Common myeloid progenitor, CD34-positive (primary cell): Measurements from ENCODE around the gene HES6.
"Not testable (repeated sequence)": the region's sequence is repeated elsewhere in the genome, so short reads cannot be mapped to it uniquely, and the experiment has no call there.

Source experiments
- CTCF ChIA-PET: fragments of 350-600 bp; sonication (Branson Sonifier 250); formaldehyde crosslinking; loops from one replicate; lab custom pipeline; 2021; ENCODE audit warnings: antibody characterized with exemption; lab: Charles Lee
- POLR2A ChIA-PET: fragments of 350-600 bp; sonication (Branson Sonifier 250); formaldehyde crosslinking; loops from one replicate; lab custom pipeline; 2021; ENCODE audit warnings: antibody characterized with exemption; lab: Charles Lee
- DNase-seq, 3 donors: peaks; one replicate each; pipeline versions ENCODE4 v3.0.0 to v3.0.0-alpha.2; 2013
- H3K27ac ChIP-seq, 2 experiments: 1 replicate in 1 of 2; 2 replicates in 1 of 2; pipeline ENCODE4 v1.7.0; 2013; ENCODE audit warnings: inconsistent platforms in 2 of 2, low read length in 2 of 2, mild to moderate bottlenecking in 2 of 2, low read depth in 1 of 2, moderate library complexity in 1 of 2; ENCODE audit not compliant: severe bottlenecking in 2 of 2, insufficient read depth in 1 of 2, poor library complexity in 1 of 2
- H3K27me3 ChIP-seq, 5 experiments: replicated peaks in 2 of 5; 1 replicate in 3 of 5; 2 replicates in 2 of 5; pipeline versions ENCODE4 v1.6.1 to v1.7.0; 2013; ENCODE audit warnings: low read length in 4 of 5, mild to moderate bottlenecking in 2 of 5, moderate library complexity in 2 of 5, inconsistent platforms in 1 of 5; ENCODE audit not compliant: insufficient read depth in 5 of 5, control insufficient read depth in 4 of 5
- H3K36me3 ChIP-seq, 4 experiments: 1 replicate in 2 of 4; 2 replicates in 2 of 4; pipeline versions ENCODE4 v1.6.1 to v1.7.0; 2013; ENCODE audit warnings: low read length in 3 of 4, control low read depth in 1 of 4, mild to moderate bottlenecking in 1 of 4; ENCODE audit not compliant: control insufficient read depth in 4 of 4, insufficient read depth in 4 of 4
- H3K4me1 ChIP-seq, 4 experiments: 1 replicate in 3 of 4; 2 replicates in 1 of 4; pipeline versions ENCODE4 v1.6.1 to v1.7.1; 2013; ENCODE audit warnings: low read length in 3 of 4, mild to moderate bottlenecking in 3 of 4, control low read depth in 1 of 4, inconsistent platforms in 1 of 4, moderate library complexity in 1 of 4; ENCODE audit not compliant: control insufficient read depth in 4 of 4, insufficient read depth in 4 of 4; ENCODE audit errors: control extremely low read depth in 1 of 4
- H3K4me3 ChIP-seq, 7 experiments: 1 replicate in 4 of 7; 2 replicates in 3 of 7; pipeline versions ENCODE4 v1.5.1 to v1.7.0; 2013; ENCODE audit warnings: mild to moderate bottlenecking in 7 of 7, low read length in 6 of 7, moderate library complexity in 6 of 7, inconsistent platforms in 2 of 7, low read depth in 2 of 7, control low read depth in 1 of 7; ENCODE audit not compliant: insufficient read depth in 4 of 7, control insufficient read depth in 1 of 7; ENCODE audit errors: extremely low read depth in 1 of 7
- H3K9me3 ChIP-seq, 5 experiments: 1 replicate in 4 of 5; 2 replicates in 1 of 5; pipeline versions ENCODE4 v1.6.1 to v1.7.1; 2013; ENCODE audit warnings: low read length in 4 of 5, mild to moderate bottlenecking in 2 of 5, inconsistent platforms in 1 of 5, low read depth in 1 of 5, moderate library complexity in 1 of 5; ENCODE audit not compliant: control insufficient read depth in 4 of 5, insufficient read depth in 2 of 5; ENCODE audit errors: control extremely low read depth in 1 of 5
- WGBS: methylation state at CpG from one replicate; pipeline ENCODE4 v1.1.5; 2013; ENCODE audit not compliant: insufficient coverage; 5-methylcytosine and 5-hydroxymethylcytosine counted together

The HES6 gene

GRCh38 chr2:238280083-238280825 lies 40.4 kb upstream of the HES6 start:
- ChIA-PET CTCF (interaction anchor here (1.5 kb wide), 1 partner anchor 20 kb away, joined by 5 read pairs; no protein-coding TSS in a partner anchor), POLR2A (interaction anchor here (0.6 to 1.0 kb wide), 2 partner anchors 13 to 383 kb away, joined by 3 read pairs; no protein-coding TSS in a partner anchor)
- WGBS: 96% methylated on average over 9 of the region's 12 CpGs
- DNase-seq: no peak
- H3K4me3 ChIP-seq: no peak overlapping the region
- no peaks in the 10 kb centered on the region for H3K27me3 ChIP-seq
- no peaks in the 10 kb centered on the region for H3K9me3 ChIP-seq
- peaks cover 11 to 23% (median 19%) of the 10 kb centered on the region in 4 experiments for H3K36me3 ChIP-seq
- peaks cover 0 to 12% (median 9%) of the 10 kb centered on the region in 4 experiments for H3K4me1 ChIP-seq
- H3K27ac ChIP-seq: no peak overlapping the region

GRCh38 chr2:238279324-238279682 lies 39.5 kb upstream of the HES6 start:
- no peaks in the 10 kb centered on the region for H3K27me3 ChIP-seq
- H3K36me3 ChIP-seq: peaks cover 11 to 33% (median 28%) of the 10 kb centered on the region in 4 experiments
- H3K27ac ChIP-seq: no peak overlapping the region
- peaks cover 0 to 12% (median 9%) of the 10 kb centered on the region in 4 experiments for H3K4me1 ChIP-seq
- no peak overlapping the region for H3K4me3 ChIP-seq
- no peaks in the 10 kb centered on the region for H3K9me3 ChIP-seq
- 93% methylated on average over 4 of the region's 6 CpGs for WGBS
- no peak for DNase-seq
- ChIA-PET POLR2A (interaction anchor here (1.0 kb wide), 1 partner anchor 14 kb away, joined by 3 read pairs; no protein-coding TSS in a partner anchor), CTCF (interaction anchor here (1.5 to 1.9 kb wide), 2 partner anchors 15 to 19 kb away, joined by 5 read pairs; no protein-coding TSS in a partner anchor)

DNA sequence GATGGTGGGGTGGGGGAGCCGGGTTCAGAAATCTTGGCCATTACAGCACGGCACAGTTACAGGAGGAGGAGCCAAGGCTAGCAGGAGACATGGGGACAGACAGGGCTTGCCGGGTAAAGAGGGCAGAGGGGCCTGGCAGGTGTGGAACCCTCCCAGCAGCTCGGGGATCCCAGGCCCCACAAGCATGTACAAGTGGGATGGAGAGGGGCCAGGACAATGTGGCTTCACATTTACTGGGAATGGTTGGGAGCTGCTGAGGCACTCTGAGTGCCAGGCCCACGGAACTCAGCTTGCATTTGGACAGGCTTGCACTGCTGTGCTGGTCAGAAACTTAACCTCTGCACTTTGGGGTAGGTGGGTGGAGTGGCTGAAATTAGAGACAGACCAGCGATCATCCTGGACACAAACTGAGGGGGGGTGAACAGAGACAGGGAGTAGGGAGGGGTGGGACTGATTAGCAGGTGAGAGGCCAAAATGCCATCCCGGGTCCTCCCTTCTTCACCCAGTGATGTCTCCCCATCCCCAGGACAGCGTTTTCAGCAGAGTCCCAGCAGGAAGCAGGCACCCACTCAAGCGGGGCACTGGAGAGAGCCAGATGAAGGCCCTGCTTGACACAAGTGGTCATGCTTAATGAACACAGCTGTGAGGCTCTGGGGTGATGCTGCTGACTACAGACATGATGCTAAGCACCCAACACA lies 38.9 kb upstream of the HES6 start:
- no peaks in the 10 kb centered on the region for H3K27me3 ChIP-seq
- CTCF ChIA-PET: interaction anchor here (1.9 kb wide), 1 partner anchor 14 kb away, joined by 5 read pairs; no protein-coding TSS in a partner anchor
- H3K36me3 ChIP-seq: peaks cover 11 to 38% (median 31%) of the 10 kb centered on the region in 4 experiments
- H3K27ac ChIP-seq: no peak overlapping the region
- no peaks in the 10 kb centered on the region for H3K9me3 ChIP-seq
- H3K4me3 ChIP-seq: no peak overlapping the region
- H3K4me1 ChIP-seq: peaks cover 0 to 12% (median 9%) of the 10 kb centered on the region in 4 experiments
- POLR2A ChIA-PET: no interaction called here
- DNase-seq: no peak
- 98% methylated on average over 6 of the region's 9 CpGs for WGBS

DNA sequence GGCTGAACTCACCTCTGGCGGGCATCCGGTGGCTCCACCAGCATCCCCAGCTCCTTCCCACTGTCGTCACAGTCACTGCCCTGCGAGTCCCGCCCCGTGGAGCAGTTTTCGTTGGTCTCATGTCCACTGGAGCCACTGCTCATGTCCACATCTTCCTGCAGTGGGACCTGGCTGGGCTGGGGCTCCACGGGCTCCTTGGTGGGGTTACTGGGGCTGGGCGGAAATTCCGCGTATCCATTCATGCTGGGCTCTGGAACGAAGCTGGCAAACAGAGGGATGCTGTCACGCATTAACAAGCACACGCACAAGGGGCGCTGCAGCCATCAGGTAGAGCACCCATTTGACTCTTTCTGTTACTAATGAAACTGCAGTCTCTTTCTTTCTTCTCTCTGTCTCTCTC lies 37.9 kb upstream of the HES6 start:
- no peak overlapping the region for H3K4me3 ChIP-seq
- no peaks in the 10 kb centered on the region for H3K9me3 ChIP-seq
- ChIA-PET CTCF (interaction anchor here (0.6 to 1.9 kb wide), 3 partner anchors 13 to 80 kb away, joined by 3 to 5 read pairs (median 3); no protein-coding TSS in a partner anchor), POLR2A (no interaction called here)
- no peak for DNase-seq
- peaks cover 11 to 45% (median 36%) of the 10 kb centered on the region in 4 experiments for H3K36me3 ChIP-seq
- 100% methylated on average over 14 of the region's 15 CpGs for WGBS
- no peaks in the 10 kb centered on the region for H3K27me3 ChIP-seq
- H3K27ac ChIP-seq: no peak overlapping the region
- H3K4me1 ChIP-seq: peaks cover 0 to 4% (median 1%) of the 10 kb centered on the region in 4 experiments

DNA sequence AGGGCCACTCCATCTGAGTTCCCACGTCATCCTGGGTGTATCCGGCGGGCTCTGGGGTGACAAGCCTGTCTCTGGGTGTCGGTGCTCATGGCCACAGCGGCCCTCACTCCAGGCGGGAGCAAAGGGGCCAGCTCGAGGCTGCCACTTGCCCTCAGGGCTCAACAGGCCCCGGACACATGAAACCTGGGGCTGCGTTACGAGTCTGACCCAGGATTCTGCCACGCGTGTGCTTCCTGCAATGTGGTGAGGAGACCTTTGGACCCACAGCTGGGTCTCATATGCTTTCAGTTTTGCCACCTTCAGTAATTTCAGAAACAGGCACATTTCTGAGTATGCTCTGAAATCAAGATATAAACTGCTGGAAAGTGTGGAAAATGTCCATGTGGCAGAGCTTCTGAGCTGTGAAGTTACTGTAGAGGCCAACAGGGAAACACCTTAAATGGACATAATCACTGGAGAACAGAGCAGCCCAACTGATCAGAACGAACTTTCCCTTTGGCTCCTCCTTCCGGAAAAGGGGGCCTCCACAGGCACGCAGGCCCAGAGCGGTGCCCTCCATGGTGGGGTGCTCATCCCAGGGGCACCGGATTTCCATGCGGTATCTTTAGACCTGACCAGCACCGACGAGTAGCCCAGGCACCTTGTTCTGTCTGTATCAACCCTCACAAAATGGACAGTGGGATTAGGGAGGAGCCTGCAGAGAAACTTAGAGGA lies 34.5 kb upstream of the HES6 start:
- Histone ChIP-seq H3K36me3 (peaks cover 11 to 73% (median 57%) of the 10 kb centered on the region in 4 experiments), H3K9me3 (no peaks in the 10 kb centered on the region), H3K27ac (no peak overlapping the region), H3K4me3 (no peak overlapping the region), H3K4me1 (no peaks in the 10 kb centered on the region), H3K27me3 (no peaks in the 10 kb centered on the region)
- ChIA-PET POLR2A (no interaction called here), CTCF (interaction anchor here (1.2 to 2.9 kb wide), 5 partner anchors 10 to 17 kb away, joined by 3 to 19 read pairs (median 8); partner anchors contain the start of gene PER2)
- 97% methylated on average over 16 of the region's 20 CpGs for WGBS
- no peak for DNase-seq

GRCh38 chr2:238273433-238273832 lies 33.6 kb upstream of the HES6 start:
- H3K4me1 ChIP-seq, DNase-seq, H3K27ac ChIP-seq, H3K4me3 ChIP-seq, H3K9me3 ChIP-seq, H3K27me3 ChIP-seq: not testable (repeated sequence)
- 92% methylated on average over 2 of the region's 10 CpGs for whole genome bisulfite sequencing
- ChIA-PET CTCF (interaction anchor here (1.6 to 2.3 kb wide), 2 partner anchors 10 to 12 kb away, joined by 3 to 14 read pairs; no protein-coding TSS in a partner anchor), POLR2A (interaction anchor here (0.6 kb wide), 2 partner anchors 11 to 1167 kb away, joined by 3 to 6 read pairs; no protein-coding TSS in a partner anchor)
- H3K36me3 ChIP-seq: peaks cover 11 to 78% (median 59%) of the 10 kb centered on the region in 4 experiments
